NCI-H82 treated with DMSO at 0.1 percent for 48 hours (cell line): ENCODE measurements around the gene LRRC26.

Experiments
- DNase-seq: peaks from one replicate; lab custom pipeline; 2025; ENCODE audit not compliant: unreplicated experiment; lab: John Stamatoyannopoulos, UW

Gene LRRC26

DNA sequence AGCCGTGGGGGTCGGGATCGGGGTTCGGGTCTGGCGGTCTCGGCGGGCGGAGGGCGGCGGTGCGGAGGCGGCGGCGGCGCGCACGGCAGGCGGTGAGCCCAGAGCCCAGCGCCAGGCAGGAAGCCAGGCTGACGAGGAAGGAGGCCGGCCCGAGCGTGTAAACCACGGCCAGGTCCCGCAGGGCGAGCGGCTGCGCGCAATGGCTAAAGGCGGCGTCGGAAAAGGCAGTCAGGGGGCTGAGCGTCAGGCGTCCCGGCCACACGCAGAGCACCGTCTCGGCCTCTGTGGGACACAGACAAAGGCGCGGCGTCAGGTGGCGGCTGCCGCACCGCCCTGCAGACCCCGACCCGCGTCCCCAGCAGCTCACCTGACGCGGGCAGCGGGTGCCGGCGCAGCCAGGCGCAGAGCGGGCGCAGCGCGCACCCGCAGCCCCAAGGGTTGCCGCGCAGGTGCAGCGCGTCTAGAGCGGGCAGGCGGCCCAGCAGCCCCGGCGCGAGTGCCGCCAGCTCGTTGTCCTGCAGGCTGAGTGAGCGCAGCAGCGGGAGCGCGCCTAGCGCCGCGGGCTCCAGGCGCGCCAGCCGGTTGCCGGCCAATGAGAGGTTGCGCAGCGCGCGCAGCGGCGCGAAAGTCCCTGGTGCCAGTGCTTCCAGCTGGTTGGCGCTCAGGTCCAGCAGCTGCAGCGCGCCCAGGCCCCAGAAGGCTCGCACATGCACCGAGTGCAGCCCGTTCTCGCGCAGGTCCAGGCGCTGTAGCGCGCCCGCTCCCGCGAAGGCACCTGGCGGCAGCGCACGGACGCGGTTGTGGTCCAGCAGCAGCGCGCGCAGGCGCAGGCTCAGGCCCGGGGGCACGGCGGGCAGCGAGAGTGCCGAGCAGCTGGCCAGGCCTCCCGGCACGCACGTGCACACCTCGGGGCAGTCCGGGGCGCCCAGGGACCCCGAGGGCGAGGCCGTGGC lies 671 bp downstream of the LRRC26 start:
- DNase-seq, result no peak

- DNase-seq, result no peak
Measured at GRCh38 chr9:137168573-137168903, 1.3 kb downstream of the LRRC26 start.

DNA sequence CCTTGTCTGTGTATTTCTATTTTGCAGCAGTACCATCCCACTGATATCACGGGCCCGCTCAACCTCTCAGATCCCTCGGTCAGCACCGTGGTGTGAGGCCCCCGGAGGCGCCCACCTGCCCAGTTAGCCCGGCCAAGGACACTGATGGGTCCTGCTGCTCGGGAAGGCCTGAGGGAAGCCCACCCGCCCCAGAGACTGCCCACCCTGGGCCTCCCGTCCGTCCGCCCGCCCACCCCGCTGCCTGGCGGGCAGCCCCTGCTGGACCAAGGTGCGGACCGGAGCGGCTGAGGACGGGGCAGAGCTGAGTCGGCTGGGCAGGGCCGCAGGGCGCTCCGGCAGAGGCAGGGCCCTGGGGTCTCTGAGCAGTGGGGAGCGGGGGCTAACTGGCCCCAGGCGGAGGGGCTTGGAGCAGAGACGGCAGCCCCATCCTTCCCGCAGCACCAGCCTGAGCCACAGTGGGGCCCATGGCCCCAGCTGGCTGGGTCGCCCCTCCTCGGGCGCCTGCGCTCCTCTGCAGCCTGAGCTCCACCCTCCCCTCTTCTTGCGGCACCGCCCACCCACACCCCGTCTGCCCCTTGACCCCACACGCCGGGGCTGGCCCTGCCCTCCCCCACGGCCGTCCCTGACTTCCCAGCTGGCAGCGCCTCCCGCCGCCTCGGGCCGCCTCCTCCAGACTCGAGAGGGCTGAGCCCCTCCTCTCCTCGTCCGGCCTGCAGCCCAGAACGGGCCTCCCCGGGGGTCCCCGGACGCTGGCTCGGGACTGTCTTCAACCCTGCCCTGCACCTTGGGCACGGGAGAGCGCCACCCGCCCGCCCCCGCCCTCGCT lies 1.9 kb downstream of the LRRC26 start:
- no peak for DNase-seq

DNA sequence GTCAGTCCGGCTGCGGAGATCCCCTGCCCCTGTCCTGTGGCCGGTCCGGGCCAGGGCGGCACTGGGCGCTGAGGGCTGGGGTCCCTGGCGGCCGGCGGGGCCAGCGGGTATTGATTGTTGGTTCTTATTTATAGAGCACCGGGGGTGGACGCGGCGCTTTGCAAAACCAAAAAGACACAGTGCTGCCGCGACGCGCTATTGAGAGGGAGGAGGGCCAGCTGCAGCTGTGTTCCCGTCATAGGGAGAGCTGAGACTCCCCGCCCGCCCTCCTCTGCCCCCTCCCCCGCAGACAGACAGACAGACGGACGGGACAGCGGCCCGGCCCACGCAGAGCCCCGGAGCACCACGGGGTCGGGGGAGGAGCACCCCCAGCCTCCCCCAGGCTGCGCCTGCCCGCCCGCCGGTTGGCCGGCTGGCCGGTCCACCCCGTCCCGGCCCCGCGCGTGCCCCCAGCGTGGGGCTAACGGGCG lies 2.5 kb downstream of the LRRC26 start:
- no peak for DNase-seq

DNA sequence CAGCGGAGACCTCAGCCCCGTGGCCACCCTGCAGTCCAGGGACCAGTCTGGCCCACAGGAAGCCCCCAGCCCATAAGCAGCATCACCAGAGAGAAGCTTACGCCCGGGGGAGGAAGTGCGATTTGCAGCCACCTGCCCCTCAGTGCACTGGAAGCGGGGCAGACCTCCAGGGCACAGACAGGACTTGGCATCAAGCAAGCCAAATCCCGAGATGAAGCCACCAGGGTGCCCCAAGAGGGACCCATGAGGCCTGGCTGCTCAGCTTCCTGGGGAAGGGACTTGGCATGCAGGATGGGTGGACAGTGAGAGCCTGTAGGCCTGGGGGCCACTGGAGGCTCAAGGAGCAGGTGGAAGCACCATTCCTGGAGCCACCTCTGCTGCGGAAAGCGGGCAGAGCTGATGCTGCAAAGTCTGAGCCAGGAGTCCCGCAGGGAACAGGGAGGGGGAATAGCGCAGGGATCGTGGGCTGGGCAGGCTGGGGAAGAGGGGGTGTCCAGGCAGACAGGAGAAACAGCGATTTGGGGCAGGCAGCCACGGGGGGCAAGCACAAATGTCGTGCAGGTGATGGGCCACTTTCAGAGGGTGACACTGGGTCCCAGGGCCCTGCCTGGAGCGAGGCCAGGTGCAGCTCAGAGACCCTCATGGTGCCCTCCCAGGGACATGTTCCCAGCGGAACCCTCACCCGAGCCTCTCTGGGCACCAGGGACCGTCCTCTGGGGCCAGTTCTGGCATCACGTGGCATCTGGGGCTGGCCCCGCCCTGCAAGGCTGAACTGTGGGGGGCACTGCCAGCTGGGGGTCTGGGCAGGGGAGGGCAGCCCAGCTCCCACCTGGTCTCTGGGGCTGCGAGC lies 3.2 kb downstream of the LRRC26 start:
- no peak for DNase-seq

- no peak for DNase-seq
Measured at GRCh38 chr9:137165250-137165836, 4.5 kb downstream of the LRRC26 start.

- no peak for DNase-seq
Measured at GRCh38 chr9:137164370-137165249, 5.2 kb downstream of the LRRC26 start.

DNA sequence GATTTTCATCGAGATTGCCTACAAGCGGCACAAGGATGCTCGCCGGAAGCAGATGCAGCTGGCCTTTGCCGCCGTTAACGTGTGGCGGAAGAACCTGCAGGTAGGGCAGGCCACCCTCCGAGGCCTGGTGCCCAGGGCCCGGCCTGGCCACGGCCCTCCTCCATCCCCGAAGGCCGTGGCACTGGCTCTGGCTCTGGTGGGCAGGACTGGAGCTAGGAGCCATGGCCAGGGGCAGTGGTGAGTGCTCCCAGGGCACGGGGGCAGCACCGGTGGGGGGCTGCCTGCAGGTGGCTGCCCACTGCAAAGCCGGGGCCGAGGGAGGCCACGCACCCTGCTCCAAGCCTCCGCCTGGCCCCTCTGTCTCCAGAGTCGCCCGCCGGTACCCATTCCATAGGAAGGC lies 6.0 kb downstream of the LRRC26 start:
- DNase-seq, result no peak

GRCh38 chr9:137163365-137163715 lies 6.5 kb downstream of the LRRC26 start:
- no peak for DNase-seq

GRCh38 chr9:137162505-137163364 lies 7.1 kb downstream of the LRRC26 start:
- no peak for DNase-seq

- DNase-seq, result no peak
Measured at GRCh38 chr9:137161558-137162486, 8.0 kb downstream of the LRRC26 start.

- no peak for DNase-seq
Measured at GRCh38 chr9:137160716-137161557, 8.9 kb downstream of the LRRC26 start.

GRCh38 chr9:137160054-137160425 lies 9.8 kb downstream of the LRRC26 start:
- no peak for DNase-seq

DNA sequence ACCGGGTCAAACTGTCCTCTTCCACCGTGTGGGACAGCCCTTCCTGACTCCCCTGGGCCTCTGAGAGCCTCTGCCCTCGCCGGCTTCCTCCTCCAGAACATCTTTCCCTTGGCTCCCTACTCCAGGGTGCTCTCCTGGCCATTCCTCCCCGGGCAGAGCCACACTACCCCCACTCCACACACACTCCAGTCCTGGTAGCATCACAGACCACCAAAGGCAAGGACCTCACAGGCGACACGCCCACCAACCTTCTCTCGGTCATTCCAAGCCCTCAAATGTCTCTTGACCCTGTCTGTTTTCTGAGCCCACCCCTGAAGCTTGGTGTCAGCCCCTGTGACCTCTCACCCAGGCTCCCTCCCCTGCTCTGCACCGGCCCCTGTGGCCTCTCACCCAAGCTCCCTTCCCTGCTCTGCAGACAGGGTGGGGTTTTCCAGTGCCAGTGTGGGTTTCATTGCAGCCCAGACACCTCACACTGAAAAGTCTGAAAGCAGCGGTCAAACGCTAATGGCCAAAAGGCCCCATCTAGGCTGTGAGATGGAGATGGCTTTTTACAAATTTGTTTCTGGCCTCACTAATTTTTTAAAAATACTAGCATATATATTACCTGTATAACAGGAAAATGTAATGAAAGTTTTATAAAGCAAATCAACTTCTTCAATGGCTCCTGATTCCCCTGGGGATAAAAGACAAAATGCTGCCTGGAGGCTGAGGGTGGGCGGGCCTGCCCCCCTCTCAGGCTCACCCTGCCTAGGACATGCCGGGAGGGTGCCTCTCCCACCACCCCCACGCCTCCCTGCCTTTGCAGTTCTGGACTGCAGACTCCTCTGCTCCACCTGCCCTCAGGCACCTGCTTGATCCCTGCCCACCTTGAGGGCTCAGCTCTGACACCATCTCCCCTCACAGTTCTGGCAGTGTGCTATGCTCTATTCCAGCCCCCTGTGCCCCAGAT lies 10.5 kb downstream of the LRRC26 start:
- DNase-seq, result no peak

- no peak for DNase-seq
Measured at GRCh38 chr9:137158625-137159024, 11.2 kb downstream of the LRRC26 start.
